KBM-7 (cell line): Measurements from ENCODE around the gene EEF2.

Experiments used
- DNase-seq: peaks from one replicate; pipeline ENCODE4 v3.0.0-alpha.2; 2015
- in situ Hi-C: fragments of 300-500 bp; cut with MboI; formaldehyde crosslinking; loops from 2 replicates; pipeline ENCODE4 v1.14.3; 2020; ENCODE audit warnings: low sequenced_read_pairs, low pct_unique_long_range_greater_than_20kb, mixed read lengths

Gene EEF2

GRCh38 chr19:3987619-3988371, 2.5 kb upstream of the EEF2 start:
- in situ Hi-C loops = no loop called here
- DNase-seq = peak; percentile 90

GRCh38 chr19:3986260-3987041, 1.2 kb upstream of the EEF2 start:
- DNase-seq = peak; percentile 82
- in situ Hi-C loops = no loop called here

- in situ Hi-C loops = no loop called here
- DNase-seq = no peak
These were observed 488 bp upstream of the EEF2 start for GRCh38 chr19:3985643-3986259.

- in situ Hi-C loops = no loop called here
- no peak for DNase-seq
These were observed 717 bp downstream of the EEF2 start for GRCh38 chr19:3984584-3984907.

- in situ Hi-C loops = no loop called here
- DNase-seq = no peak
These were observed 1.2 kb downstream of the EEF2 start for GRCh38 chr19:3983936-3984583.

- no peak for DNase-seq
- in situ Hi-C loops = no loop called here
These were observed 1.7 kb downstream of the EEF2 start for GRCh38 chr19:3983542-3983914.

GRCh38 chr19:3982701-3983541, 2.3 kb downstream of the EEF2 start:
- in situ Hi-C loops = no loop called here

GRCh38 chr19:3981736-3982681, 3.3 kb downstream of the EEF2 start:
- no peak for DNase-seq
- in situ Hi-C loops = no loop called here

More at GRCh38 chr19:3982701-3983541, 2.3 kb downstream of the EEF2 start:
- no peak for DNase-seq

- in situ Hi-C loops = no loop called here
- DNase-seq = no peak
These were observed 3.9 kb downstream of the EEF2 start for GRCh38 chr19:3981373-3981735.

GRCh38 chr19:3980353-3981251, 4.7 kb downstream of the EEF2 start:
- in situ Hi-C loops = no loop called here

GRCh38 chr19:3979674-3980352, 5.5 kb downstream of the EEF2 start:
- in situ Hi-C loops = no loop called here
- no peak for DNase-seq

More at GRCh38 chr19:3980353-3981251, 4.7 kb downstream of the EEF2 start:
- DNase-seq = no peak

- DNase-seq = no peak
- in situ Hi-C loops = no loop called here
These were observed 6.0 kb downstream of the EEF2 start for GRCh38 chr19:3979289-3979673.

GRCh38 chr19:3978145-3978544, 7.1 kb downstream of the EEF2 start:
- no peak for DNase-seq
- in situ Hi-C loops = no loop called here

- in situ Hi-C loops = no loop called here
- DNase-seq = no peak
These were observed 7.8 kb downstream of the EEF2 start for GRCh38 chr19:3977242-3978143.

- no peak for DNase-seq
- in situ Hi-C loops = no loop called here
These were observed 8.6 kb downstream of the EEF2 start for GRCh38 chr19:3976495-3977241.
